Lower leg skin (tissue), 3 donors: ENCODE measurements around the gene TBXAS1.

Experiments used
- CTCF ChIP-seq, 3 donors: fragments of 450-650 bp; IDR thresholded peaks; one replicate each; pipeline ENCODE4 v1.5.1; 2016; ENCODE audit warnings: antibody characterized with exemption in 3 of 3, mild to moderate bottlenecking in 3 of 3, moderate library complexity in 2 of 3
- POLR2A ChIP-seq, 2 donors: fragments of 450-650 bp; IDR thresholded peaks; one replicate each; pipeline ENCODE4 v1.6.1; 2016 to 2017; ENCODE audit warnings: antibody characterized with exemption in 2 of 2, mild to moderate bottlenecking in 1 of 2, moderate library complexity in 1 of 2

DNA sequence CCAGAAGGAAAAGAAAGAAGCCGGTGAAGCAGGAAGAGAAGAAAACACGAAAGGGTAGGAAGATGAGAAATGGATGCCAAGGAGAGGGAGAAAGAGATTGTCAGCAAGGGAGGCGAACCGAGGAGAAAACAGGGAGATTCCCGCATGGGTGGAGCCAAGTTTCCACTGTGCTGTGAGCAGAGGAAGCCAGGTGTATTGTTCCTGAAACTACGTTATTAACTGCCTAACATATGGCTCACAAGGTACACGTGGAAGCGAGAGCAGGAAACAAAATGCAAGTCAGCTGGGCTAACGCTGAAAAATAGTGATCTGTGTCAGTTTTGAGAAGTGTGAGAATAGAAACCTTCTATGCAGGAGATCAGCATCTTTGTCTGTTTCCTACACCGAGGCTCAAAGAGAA, 30.8 kb upstream of the TBXAS1 start:
- no peak for TF ChIP-seq POLR2A (IDR thresholded peaks at IDR 0.05)
- no peak for TF ChIP-seq CTCF (IDR thresholded peaks at IDR 0.05)
